Kidney epithelial cell (primary cell): ENCODE data around the gene MEGF11. TPM values are rescaled to one million over a fixed set of nuclear protein-coding genes. Genes with fewer than 3 reads are reported as not detected.

Experiments used
- DNase-seq: peaks from one replicate; pipeline ENCODE4 v3.0.0-alpha.2; 2010; ENCODE audit warnings: low read depth
- H3K27me3 ChIP-seq: 2 replicates; pipeline ENCODE4 v1.6.0; 2011; ENCODE audit warnings: low read length; ENCODE audit not compliant: control insufficient read depth, insufficient read depth
- H3K36me3 ChIP-seq: 2 replicates; pipeline ENCODE4 v1.5.1; 2011; ENCODE audit warnings: low read length; ENCODE audit not compliant: control insufficient read depth, insufficient read depth
- H3K4me3 ChIP-seq: 2 replicates; pipeline ENCODE4 v1.5.1; 2011; ENCODE audit warnings: low read depth, mild to moderate bottlenecking, control low read depth, low read length
- total RNA-seq: library from RNA; depleted of rRNA; stranded (reverse); fragments of >200 nt; gene quantifications from 2 replicates; pipeline ENCODE4 v1.2.3, GENCODE V29; 2015
- TF ChIP-seq, protein P1 (sequence below): IDR thresholded peaks from 2 replicates; pipeline ENCODE4 v1.5.1; 2011; ENCODE audit warnings: mild to moderate bottlenecking, moderate library complexity, low read length, control low read depth, inconsistent platforms; ENCODE audit not compliant: insufficient read depth, poor library complexity, severe bottlenecking

Gene MEGF11
- total RNA-seq, 1 donor from 2014 or later = 0.63 TPM

DNA sequence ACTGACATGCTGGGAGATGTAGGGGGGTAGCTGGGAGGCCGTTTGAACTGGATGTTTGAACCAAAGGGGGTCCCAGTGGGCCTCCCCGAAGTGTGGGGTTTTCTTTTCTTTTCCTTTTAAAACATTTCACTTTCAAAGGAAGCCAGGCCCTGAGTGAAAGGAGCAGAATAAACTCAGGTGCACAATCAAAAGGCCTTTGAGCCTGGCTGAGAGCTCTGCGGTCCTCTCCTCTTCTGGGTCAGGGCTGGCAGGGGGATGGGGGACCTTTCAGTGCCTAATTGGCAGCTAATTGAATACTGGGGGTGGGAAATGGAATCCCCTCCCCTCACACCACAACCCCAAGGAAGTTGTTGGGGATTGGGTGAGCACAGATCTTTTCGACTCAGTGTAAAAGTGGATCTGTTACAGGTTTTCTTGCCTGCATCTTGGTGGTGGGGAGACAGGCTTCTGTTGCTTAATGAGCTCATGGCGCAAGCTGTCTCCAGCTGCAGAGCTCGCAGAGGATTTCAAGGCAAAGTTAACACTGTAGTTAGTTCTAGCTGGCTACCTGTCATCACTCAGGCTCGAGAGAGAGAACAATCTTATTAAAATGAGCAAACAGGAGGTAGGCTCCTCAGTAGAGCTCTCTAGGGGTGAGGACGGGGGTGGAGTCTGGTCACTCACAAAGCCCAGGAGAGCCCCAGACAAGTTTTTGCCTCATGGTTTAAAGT lies 251.7 kb downstream of the MEGF11 start:
- no peak for DNase-seq
- Histone ChIP-seq H3K36me3 (no peaks in the 10 kb centered on the region), H3K4me3 (no peak overlapping the region), H3K27me3 (peaks cover 10% of the 10 kb centered on the region)
- TF ChIP-seq, protein P1, sequence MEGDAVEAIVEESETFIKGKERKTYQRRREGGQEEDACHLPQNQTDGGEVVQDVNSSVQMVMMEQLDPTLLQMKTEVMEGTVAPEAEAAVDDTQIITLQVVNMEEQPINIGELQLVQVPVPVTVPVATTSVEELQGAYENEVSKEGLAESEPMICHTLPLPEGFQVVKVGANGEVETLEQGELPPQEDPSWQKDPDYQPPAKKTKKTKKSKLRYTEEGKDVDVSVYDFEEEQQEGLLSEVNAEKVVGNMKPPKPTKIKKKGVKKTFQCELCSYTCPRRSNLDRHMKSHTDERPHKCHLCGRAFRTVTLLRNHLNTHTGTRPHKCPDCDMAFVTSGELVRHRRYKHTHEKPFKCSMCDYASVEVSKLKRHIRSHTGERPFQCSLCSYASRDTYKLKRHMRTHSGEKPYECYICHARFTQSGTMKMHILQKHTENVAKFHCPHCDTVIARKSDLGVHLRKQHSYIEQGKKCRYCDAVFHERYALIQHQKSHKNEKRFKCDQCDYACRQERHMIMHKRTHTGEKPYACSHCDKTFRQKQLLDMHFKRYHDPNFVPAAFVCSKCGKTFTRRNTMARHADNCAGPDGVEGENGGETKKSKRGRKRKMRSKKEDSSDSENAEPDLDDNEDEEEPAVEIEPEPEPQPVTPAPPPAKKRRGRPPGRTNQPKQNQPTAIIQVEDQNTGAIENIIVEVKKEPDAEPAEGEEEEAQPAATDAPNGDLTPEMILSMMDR = no peak

DNA sequence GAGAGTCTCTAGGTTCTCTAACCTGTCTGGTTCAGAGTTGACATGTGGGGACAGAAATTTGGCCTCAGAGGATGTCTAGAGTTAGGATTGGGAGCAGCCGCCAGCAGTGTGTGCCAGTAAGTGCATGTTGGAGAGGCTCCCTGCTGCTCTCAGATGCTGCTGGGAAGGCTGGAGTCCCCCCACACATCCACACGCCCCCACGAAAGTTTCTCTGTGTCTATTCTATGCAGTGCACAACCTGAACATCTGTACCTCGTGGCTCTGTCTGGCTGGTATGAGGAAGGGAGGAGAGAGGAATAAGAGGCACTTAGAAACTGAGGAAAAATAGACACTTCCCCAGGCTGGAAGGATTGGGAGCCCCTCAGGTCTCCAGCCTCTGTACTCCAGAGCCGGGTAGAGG lies 252.5 kb downstream of the MEGF11 start:
- DNase-seq = no peak
- Histone ChIP-seq H3K36me3 (no peaks in the 10 kb centered on the region), H3K27me3 (peaks cover 10% of the 10 kb centered on the region), H3K4me3 (no peak overlapping the region)
- TF ChIP-seq, protein P1 = no peak

DNA sequence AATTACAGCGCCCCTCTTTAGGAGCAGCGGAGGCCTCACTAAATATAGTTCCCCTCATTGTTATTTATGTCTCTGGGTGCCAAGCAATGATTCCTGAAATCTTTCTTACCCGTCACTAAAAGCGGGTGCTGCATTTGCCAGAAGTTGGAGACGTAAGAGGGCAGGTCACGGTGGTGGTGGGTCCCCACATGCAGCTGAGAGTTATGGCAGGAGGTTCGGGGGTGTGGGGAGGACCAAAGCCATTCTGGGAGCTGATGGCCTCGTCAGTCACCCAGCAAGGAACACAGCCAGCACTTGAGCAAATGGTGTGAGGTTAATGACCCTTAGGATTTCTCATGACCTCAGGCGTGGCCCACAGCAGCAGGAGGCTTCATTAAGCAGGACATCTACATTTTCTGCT lies 255.1 kb downstream of the MEGF11 start:
- DNase-seq = no peak
- Histone ChIP-seq H3K4me3 (no peak overlapping the region), H3K36me3 (no peaks in the 10 kb centered on the region), H3K27me3 (peaks cover 13% of the 10 kb centered on the region)
- TF ChIP-seq, protein P1 = no peak

DNA sequence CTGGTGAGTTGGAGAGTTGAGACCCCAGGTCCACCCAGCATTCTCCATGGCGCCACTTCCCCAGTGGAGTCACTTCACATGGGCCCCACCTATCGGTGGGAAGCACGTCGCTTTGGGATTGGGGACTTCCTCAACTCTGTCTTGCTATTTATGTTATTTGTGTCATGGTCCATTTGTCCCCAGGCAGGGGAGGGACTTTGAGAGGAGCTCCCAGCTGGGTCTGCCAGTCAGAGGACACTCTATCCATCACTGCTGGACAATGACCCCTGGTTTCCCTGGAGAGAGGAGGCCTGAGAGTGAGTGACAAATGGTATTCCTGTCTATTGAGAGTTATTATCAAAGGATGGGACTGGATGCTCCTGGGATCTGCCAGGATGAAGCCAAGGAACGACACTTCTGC lies 256.6 kb downstream of the MEGF11 start:
- Histone ChIP-seq H3K4me3 (no peak overlapping the region), H3K36me3 (no peaks in the 10 kb centered on the region), H3K27me3 (peaks cover 13% of the 10 kb centered on the region)
- TF ChIP-seq, protein P1 = no peak
- DNase-seq = no peak

DNA sequence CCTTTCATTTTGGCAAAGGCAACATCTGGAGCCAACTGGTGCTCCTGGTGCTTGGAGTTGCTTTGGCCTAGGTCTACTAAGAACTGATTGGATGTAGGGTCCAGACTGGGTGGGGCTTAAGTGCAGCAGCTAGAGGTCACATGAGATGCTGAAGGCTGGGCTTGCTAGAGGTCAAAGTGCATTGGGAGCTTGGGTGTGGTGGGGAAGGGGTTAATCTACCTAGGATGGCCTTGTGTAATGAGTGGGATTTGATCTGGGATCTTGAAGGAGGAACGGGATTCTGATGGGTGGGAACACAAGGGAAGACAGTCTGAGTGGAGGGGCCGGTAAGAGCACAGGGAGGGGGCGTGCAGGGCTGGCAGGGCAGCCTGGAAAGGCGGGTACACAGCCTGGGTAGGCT lies 258.7 kb downstream of the MEGF11 start:
- TF ChIP-seq, protein P1 = no peak
- Histone ChIP-seq H3K27me3 (peaks cover 6% of the 10 kb centered on the region), H3K36me3 (no peaks in the 10 kb centered on the region), H3K4me3 (no peak overlapping the region)
- DNase-seq = no peak

DNA sequence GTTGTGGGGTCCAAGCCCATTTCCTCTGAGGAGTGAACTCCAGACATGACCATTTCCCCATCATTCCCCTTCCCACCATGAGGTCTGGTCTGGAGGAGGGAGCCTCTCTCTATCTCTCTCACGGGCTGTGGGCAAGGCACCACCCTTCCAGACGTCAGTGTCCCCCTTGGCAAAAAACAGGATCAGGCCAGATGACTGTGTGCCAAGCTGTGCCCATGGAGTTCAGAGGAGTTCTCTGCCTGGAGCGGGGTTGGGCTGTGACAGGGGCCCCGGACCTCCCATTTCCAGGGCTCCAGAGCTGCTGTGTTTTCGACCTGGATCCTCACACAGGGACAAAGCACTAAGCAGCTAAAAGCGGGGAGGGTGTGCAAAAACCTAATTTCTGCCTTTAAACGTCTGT lies 259.8 kb downstream of the MEGF11 start:
- DNase-seq = no peak
- Histone ChIP-seq H3K4me3 (no peak overlapping the region), H3K36me3 (no peaks in the 10 kb centered on the region), H3K27me3 (peaks cover 6% of the 10 kb centered on the region)
- TF ChIP-seq, protein P1 = no peak
